ENCODE measurements around the gene PRKCA. TPM values are rescaled to one million over a fixed set of nuclear protein-coding genes. Genes with fewer than 3 reads are reported as not detected.

The PRKCA gene
- total and polyA plus RNA-seq, 10 of the 15 experiments (the other 5 are each of a cell fraction or from before 2014, with no cell fraction given), result 0.11 to 14.6 (median 0.72) TPM

DNA sequence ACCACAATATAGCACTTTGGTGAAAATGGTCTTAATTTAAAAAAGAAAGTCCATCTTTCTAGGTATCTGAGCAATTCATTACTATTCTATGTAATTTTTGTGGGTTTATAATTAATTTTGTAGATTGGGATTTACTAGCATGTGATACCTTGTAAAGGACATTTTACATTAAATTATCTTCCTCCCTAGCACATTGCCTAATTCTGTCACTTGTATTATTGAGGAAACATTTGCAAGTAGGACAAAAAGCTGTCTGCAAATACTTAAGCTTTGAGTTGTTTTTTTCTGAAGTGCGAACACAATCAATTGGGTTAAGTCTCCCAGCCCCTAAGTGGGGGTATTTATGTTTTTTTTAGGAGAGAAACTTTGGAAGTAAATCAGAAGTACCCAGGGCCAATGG is 167.0 kb downstream of the PRKCA start (continued):
- TF ChIP-seq BCL11A (IDR thresholded peaks at IDR 0.05; ENCODE audit: low read depth, low read length) (no peak), ZZZ3 (IDR thresholded peaks at IDR 0.05; ENCODE audit: control insufficient read depth, insufficient read length, low read depth) (no peak), WRNIP1 (IDR thresholded peaks at IDR 0.05; ENCODE audit: borderline replicate concordance, low read depth, low read length) (no peak), ZBED1 (IDR thresholded peaks at IDR 0.05; ENCODE audit: borderline replicate concordance) (no peak), SIN3A (IDR thresholded peaks at IDR 0.05; ENCODE audit: low read depth, low read length) (no peak), SIX5 (IDR thresholded peaks at IDR 0.05; ENCODE audit: low read depth, low read length, severe bottlenecking) (no peak)
- TF ChIP-seq, protein P1, sequence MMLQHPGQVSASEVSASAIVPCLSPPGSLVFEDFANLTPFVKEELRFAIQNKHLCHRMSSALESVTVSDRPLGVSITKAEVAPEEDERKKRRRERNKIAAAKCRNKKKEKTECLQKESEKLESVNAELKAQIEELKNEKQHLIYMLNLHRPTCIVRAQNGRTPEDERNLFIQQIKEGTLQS (IDR thresholded peaks at IDR 0.05; ENCODE audit: borderline replicate concordance, extremely low read depth, low read depth, low read length), result no peak

DNA sequence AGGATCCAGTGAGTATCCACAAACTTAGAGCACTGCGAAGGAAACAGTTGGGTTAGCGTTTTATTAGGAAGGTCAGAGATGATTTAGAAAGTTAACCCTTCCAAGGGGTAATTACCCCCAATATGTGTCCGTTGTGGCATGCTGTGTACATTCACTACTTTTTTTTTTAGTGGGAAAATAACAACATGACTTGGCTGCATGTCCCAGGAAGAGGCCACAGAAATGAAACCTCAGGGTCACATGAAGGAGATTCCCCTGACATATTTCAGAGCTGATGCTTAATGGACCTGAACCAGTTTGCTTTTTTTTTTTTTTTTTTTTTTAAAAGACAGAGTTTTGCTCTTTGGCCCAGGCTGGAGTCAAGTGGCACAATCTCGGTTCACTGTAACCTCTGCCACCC is 167.5 kb downstream of the PRKCA start:
- WGBS (ENCODE audit: insufficient coverage, insufficient replicate concordance, low lambda C conversion rate, missing lambda C conversion rate), result 15% methylated on average over 3 of the region's 4 CpGs
- intact Hi-C loops (cut with micrococcal nuclease; ENCODE audit: unreplicated experiment), result loop anchor here (5.0 kb wide), 1 partner anchor 72 kb away; no protein-coding TSS in a partner anchor
- Histone ChIP-seq H4K20me1 (ENCODE audit: control insufficient read depth, insufficient read depth) (no peaks in the 10 kb centered on the region), H3K36me3 (ENCODE audit: control insufficient read depth in 2 of 2, insufficient read depth in 2 of 2, low read length in 1 of 2) (no peaks in the 10 kb centered on the region), H3K9ac (ENCODE audit: control insufficient read depth, insufficient read depth, low read length) (no peak overlapping the region), H3K4me3 (no peak overlapping the region), H3K4me1 (ENCODE audit: control insufficient read depth, insufficient read depth, low read length) (peaks cover 25% of the 10 kb centered on the region), H3K4me2 (ENCODE audit: control insufficient read depth, insufficient read depth) (no peak overlapping the region), H2AFZ (ENCODE audit: control insufficient read depth, low read depth, low read length) (no peak overlapping the region), H3K9me3 (replicated peaks; ENCODE audit: control insufficient read depth, insufficient read depth, low read length) (no peaks in the 10 kb centered on the region), H3K79me2 (ENCODE audit: control insufficient read depth, insufficient read depth, low read length) (no peaks in the 10 kb centered on the region), H3K27ac (ENCODE audit: control insufficient read depth, insufficient read depth) (no peak overlapping the region), H3K27me3 (replicated peaks in 1 of 2; ENCODE audit: control insufficient read depth in 2 of 2, insufficient read depth in 2 of 2, low read length in 1 of 2) (no peaks in the 10 kb centered on the region; a peak in 1 of 4 replicates)
- POLR2A ChIA-PET, result interaction anchor here (0.6 to 1.0 kb wide), 2 partner anchors 32 to 219 kb away, joined by 3 to 4 read pairs; no protein-coding TSS in a partner anchor
- RAD21 ChIA-PET (ENCODE audit: unreplicated experiment), result interaction anchor here (0.6 to 1.6 kb wide), 6 partner anchors 28 to 234 kb away, joined by 3 to 5 read pairs (median 4); no protein-coding TSS in a partner anchor
- peak; percentile 75 for ATAC-seq
- in situ Hi-C loops (cut with MboI), result no loop called here
- SMC1A ChIA-PET (ENCODE audit: uncharacterized antibody, unreplicated experiment), result interaction anchor here (0.6 to 2.0 kb wide), 3 partner anchors 22 to 73 kb away, joined by 3 to 5 read pairs (median 3); no protein-coding TSS in a partner anchor
- CTCF ChIA-PET, result interaction anchor here (1.0 to 2.3 kb wide), 2 partner anchors 11 to 14 kb away, joined by 3 to 5 read pairs; no protein-coding TSS in a partner anchor
- no peak for FAIRE-seq
- no TSS peak for BruUV-seq (replicated peaks)
- DNase-seq (ENCODE audit: low read depth, low spot score), result no peak
- peak; percentile 72 for TF ChIP-seq RAD51 (IDR thresholded peaks at IDR 0.05)
- peak; percentile 69 for TF ChIP-seq RUNX3 (IDR thresholded peaks at IDR 0.05; ENCODE audit: low read length)
- TF ChIP-seq ZNF384 (IDR thresholded peaks at IDR 0.05; ENCODE audit: borderline replicate concordance, low read depth, low read length), result peak; percentile 76
- TF ChIP-seq, protein P2, sequence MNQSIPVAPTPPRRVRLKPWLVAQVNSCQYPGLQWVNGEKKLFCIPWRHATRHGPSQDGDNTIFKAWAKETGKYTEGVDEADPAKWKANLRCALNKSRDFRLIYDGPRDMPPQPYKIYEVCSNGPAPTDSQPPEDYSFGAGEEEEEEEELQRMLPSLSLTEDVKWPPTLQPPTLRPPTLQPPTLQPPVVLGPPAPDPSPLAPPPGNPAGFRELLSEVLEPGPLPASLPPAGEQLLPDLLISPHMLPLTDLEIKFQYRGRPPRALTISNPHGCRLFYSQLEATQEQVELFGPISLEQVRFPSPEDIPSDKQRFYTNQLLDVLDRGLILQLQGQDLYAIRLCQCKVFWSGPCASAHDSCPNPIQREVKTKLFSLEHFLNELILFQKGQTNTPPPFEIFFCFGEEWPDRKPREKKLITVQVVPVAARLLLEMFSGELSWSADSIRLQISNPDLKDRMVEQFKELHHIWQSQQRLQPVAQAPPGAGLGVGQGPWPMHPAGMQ (IDR thresholded peaks at IDR 0.05; ENCODE audit: borderline replicate concordance), result no peak
- TF ChIP-seq BCL11A (IDR thresholded peaks at IDR 0.05; ENCODE audit: low read depth, low read length), result no peak
- TF ChIP-seq PAX5 (IDR thresholded peaks at IDR 0.05; ENCODE audit: borderline replicate concordance, low read depth, low read length), result peak; percentile 16; the same call in 1 of the 2 replicates
- TF ChIP-seq, protein P3, sequence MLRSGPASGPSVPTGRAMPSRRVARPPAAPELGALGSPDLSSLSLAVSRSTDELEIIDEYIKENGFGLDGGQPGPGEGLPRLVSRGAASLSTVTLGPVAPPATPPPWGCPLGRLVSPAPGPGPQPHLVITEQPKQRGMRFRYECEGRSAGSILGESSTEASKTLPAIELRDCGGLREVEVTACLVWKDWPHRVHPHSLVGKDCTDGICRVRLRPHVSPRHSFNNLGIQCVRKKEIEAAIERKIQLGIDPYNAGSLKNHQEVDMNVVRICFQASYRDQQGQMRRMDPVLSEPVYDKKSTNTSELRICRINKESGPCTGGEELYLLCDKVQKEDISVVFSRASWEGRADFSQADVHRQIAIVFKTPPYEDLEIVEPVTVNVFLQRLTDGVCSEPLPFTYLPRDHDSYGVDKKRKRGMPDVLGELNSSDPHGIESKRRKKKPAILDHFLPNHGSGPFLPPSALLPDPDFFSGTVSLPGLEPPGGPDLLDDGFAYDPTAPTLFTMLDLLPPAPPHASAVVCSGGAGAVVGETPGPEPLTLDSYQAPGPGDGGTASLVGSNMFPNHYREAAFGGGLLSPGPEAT (IDR thresholded peaks at IDR 0.05; ENCODE audit: low read depth), result peak; percentile 74
- TF ChIP-seq HCFC1 (IDR thresholded peaks at IDR 0.05; ENCODE audit: low read length), result no peak
- TF ChIP-seq RBBP5 (conservative IDR thresholded peaks at IDR 0.05), result no peak
- TF ChIP-seq, protein P4, sequence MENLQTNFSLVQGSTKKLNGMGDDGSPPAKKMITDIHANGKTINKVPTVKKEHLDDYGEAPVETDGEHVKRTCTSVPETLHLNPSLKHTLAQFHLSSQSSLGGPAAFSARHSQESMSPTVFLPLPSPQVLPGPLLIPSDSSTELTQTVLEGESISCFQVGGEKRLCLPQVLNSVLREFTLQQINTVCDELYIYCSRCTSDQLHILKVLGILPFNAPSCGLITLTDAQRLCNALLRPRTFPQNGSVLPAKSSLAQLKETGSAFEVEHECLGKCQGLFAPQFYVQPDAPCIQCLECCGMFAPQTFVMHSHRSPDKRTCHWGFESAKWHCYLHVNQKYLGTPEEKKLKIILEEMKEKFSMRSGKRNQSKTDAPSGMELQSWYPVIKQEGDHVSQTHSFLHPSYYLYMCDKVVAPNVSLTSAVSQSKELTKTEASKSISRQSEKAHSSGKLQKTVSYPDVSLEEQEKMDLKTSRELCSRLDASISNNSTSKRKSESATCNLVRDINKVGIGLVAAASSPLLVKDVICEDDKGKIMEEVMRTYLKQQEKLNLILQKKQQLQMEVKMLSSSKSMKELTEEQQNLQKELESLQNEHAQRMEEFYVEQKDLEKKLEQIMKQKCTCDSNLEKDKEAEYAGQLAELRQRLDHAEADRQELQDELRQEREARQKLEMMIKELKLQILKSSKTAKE (IDR thresholded peaks at IDR 0.05; ENCODE audit: low read depth, poor library complexity, severe bottlenecking), result no peak
- TF ChIP-seq SIN3A (IDR thresholded peaks at IDR 0.05; ENCODE audit: low read depth, low read length), result no peak
- TF ChIP-seq IKZF1 (conservative IDR thresholded peaks at IDR 0.05), result 0 out of 2 replicates have a peak, but pooled peaks have one; percentile 17
- TF ChIP-seq IKZF2 (IDR thresholded peaks at IDR 0.05), result peak; percentile 52 to 58; a peak in 2 of 4 replicates

All from GM12878 (cell line).